SK-N-DZ (cell line): Measurements from ENCODE around the gene PRR5.

ENCODE experiments used
- DNase-seq: peaks from one replicate; pipeline ENCODE4 v3.0.0-alpha.2; 2015; ENCODE audit warnings: low spot score

Gene PRR5

DNA sequence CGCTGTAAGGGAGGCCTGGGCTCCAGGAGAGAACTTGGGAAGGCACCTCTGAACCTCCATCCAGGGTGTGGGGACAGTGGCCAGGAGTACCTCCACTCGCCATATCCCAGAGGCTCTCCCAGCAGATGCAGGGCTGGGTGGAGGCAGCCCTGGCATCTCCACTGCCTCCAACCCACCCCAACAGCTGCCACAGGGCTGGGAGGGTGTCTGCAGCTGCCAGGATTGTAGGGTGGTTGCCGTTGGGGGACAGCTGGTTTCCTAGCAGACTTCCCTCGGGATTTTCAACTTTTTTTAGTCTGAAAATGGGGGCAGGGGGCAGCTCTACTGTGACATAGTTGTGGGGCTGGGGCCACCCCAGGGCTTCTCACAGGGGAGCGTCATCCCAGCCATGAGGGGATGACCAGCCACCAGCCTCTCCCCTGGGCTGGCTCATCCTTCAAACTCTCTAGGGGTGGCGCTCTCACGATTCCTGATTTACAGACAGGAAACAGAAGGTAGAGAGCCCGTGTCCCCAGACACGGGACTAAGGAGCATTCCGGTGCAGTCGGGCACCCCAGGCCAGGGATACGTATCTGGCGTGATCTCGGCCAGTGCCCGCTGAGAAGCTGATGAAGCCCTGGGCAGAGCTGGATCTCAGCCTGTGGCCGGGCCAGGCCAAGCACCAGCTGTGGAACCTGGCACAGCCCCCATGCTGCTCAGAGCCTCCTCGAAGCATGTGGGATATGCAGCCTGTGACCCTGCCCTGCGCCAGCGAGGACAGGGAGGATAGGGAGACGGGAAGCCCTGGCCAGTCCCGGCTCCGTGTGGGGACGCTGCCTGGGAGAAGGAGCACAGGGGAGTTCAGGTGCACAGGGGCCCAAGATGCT is 9.9 kb downstream of the PRR5 start:
- no peak for DNase-seq

DNA sequence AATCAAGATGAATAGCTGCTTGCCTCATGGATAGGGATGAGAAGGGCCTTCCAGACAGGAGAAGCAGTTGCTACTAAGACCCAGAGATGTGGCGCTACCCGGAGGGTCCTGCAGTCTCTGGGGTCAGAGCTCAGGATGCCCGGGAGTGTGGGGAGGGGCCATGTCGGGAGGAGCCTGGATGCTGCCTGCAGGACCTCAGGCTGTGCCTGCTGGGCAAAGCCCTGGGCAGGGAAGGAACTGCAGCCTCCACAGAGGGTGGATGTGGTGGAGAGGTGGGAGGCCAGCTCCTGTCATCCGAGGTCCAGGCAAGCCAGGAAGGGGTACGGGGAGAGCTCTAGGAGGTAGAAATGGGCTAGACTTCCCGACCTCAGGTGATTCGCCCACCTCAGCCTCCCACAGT is 11.0 kb downstream of the PRR5 start:
- no peak for DNase-seq

DNA sequence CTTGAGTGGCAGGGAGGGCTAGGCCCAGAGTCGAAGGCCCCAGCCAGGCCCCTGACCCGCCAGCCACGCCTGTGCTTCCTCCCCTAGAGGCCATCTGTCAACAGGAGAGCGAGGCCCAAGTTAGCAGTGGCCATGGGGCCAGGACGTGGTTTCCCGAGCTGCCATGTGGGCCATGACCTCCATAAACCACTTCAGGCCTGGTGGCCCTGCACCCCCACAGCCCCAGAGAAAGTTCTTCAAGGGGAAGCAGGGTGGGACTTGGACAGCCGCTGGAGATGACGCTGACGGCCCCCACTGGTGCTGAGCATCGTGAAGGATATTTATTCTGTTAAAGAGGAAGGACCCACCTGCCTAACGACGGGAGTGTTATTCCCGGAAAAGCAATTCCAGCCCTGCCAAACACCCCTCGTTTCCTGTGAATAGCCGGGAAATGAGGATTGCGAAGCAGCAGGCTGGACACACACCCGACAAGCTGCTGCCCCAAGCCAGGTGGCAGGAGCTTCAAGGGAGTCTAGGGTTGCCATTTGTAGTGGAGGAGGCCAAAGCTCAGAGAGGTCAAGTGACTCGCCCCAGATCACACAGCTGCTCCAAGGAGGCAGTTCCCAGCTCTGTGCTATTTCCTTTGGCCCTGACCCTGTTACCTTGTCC is 12.8 kb downstream of the PRR5 start:
- no peak for DNase-seq

DNA sequence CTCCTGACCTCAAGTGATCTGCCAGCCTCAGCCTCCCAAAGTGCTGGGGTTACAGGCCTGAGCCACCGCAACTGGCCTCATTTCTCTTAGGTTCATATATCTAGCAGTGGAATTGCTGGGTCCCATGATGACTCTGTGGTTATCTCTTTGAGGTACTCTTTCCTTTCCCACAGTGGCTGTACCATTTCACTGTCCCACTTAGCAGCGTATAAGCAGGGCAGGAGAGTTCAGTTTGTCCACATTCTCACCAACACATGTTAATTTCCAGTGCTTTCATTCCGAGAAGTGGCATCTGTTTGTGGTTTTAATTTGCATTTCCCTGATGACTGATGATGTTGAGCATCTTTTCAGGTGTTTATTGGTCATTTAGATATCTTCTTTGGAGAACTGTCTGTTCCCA is 16.4 kb downstream of the PRR5 start:
- DNase-seq = no peak

DNA sequence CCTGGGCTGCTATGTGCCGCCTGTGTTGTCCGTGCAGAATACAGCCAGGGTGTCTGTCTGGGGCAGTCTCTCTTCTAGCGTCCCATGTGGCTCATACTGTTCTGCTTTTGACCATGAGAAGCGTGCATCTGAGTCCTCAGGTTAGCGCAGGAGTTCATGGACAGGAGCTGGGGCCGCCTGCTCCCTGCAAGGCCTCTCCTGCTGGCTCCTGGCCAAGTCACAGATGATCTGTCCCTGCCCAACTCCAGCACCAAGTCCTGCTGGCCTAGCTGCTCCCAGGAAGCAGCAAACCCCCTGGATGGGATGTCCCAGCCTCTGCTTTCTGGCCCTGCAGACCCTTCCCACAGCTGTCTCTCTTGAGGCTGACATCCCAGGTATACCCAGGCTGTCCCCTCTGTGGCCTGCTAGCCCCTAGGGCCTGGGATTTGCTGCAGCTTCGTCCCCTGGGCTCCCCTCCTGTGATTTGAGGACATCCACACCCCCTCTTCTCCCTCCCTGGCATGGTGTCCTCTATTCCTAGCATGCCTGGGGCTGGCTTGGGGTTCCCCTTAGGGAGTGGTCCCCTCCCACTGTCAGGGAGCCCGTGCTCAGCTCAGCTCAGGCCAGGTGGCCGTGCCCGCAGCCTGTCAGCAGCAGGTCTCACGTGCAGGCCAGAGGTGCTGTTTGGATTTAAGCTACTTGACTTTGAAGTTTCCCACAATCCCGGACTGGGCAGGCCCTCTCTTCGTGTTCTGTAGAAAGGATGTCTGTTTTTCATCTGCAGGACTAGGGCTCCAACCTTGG is 17.8 kb downstream of the PRR5 start:
- DNase-seq = no peak

DNA sequence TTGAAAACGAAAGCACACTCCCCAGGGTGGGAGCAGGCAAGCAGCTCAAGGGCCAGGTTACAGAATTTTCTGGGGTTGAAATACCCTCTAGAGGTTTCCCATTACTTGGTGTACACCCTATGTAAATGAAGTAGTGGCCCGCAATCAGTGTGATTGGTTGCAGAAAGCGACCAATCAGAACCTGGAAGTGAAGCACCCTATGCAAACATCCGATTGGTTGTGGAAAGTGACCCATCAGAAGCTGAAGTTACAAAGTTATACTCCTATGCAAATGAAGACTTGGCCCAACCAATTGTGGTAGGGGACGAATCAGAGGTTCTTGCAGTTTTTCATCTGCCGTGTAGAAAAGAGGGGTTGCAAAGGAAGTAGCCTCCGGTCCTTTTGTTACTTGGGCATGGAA is 19.2 kb downstream of the PRR5 start:
- no peak for DNase-seq

DNA sequence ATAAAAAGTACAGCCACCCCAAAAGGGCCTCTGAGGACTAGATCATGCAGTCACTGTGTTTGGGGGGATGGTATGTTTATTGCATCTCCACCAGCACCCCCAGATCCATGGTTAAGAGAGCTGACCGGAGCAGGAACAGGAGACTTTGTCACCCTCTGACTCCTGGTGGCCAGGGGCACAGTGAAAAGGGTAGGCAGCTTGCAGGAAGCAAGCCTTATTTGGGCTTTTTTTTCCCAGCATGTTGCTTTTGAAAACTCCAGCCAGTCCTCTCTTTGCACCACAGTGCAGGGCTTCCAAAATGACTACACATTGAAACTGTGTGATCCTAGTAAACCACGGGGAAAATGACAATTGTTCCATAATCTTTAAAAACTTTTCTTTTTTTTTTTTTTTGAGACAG is 20.6 kb downstream of the PRR5 start:
- no peak for DNase-seq

DNA sequence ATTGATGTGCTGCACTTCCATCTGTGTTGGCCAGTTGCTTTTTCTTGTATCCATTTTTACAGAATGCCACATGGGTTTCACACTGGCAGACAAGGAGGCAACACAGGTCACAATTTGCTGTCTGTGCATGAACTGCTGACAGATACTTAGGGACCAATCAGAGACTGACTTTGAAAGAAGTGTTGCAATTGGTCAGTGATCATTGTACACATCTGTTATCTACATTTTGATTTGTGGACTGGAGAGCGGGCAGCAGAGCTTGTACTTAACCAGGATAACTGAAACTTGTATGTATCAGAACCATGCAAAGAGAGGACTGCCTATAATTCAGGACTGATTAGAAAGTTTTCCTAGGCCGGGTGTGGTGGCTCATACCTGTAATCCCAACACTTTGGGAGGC is 21.8 kb downstream of the PRR5 start:
- peak; percentile 52 for DNase-seq

DNA sequence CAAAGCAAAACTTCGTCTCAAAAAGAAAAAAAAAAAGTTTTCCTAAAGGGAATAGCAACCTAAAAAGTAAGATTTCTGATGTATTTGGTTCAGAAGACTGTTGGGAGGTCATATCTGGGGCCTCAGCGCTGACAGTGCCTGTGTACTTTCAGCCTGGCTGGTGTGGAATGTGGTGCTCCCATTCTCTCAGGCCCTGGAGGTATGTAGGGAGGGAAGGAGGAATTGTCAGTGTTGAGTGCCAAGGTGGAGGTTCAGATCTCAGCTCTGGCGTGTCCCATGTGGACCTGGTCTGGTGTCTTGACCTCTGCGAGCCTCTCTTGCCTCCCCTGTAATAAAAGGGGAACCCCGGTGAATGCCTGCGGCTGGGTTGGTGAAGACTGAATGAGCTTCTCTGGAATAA is 22.4 kb downstream of the PRR5 start:
- no peak for DNase-seq

DNA sequence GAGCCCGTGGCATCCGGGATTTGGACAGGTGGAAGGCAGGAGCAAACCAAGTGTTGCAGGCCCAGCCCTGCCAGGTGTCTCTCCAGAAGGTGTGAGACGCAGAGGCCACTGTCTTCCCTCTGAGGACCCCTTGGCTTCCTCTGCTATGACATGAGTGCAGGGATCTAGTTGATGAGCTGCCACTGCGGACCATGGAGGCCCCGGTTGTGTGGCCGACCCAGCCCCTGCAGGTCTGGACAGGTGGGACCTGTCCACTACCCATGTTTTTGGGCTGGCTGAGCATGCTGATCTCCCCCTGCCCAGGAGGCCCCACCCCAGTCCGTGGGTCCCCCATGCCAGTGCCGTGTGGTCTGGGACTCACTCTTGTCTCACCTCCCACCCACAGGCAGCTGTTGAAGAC is 22.9 kb downstream of the PRR5 start:
- DNase-seq = no peak

DNA sequence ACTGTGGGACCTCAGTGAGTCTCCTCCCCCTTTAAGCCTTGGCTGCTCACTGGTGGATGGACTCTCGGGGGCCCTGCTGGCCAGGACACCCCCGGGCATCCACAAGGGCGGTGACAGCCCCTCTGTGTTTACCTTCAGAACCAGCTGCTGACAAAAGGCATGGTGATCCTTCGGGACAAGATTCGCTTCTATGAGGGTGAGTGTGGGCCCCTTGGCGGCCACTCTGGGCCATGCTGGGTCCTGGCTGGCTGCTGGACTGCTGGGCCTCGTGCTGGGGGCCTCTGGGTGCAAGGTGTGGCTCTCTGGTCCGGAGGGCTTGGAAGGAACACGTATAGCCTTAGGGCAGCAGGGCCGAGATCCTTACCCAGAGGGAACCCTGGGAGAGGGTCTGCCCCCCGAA is 24.4 kb downstream of the PRR5 start:
- DNase-seq = no peak

DNA sequence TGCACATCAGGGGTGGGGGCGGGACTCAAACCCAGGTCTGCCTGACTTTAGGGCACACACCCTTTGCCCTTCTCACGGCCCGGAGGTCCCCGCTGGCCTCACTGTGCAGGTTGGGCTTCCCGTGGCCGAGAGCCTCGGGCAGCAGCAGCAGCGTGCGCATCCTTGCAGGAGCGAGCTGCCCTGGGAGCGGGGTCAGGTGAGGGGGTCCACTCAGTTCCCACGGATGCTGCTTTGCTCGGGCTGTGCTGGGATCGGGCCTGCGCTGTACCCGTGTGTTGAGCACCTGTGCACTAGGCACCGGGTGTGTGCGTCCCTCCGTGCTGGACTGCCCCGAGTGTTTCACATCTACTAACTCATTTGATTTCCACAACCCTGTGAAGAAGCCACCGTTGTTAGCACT is 25.1 kb downstream of the PRR5 start:
- no peak for DNase-seq

DNA sequence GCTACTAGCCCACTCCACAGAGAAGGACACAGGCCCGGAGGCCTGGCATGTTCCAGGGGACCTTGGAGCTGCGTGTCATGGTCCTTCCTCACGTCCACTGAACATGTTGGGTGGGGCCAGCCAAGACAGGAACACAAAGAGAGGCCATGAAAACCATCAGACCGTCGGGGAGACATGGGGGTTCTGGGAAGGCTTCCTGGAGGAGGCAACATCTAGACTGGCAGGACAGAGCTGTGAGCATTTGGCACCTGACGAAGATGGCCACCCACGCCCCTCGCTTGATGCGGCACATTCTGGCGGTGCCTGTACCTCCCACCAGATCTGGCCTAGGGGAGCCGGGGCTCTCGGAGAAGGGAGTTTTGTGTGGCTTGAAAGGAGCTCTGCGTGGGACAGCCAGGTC is 25.7 kb downstream of the PRR5 start:
- no peak for DNase-seq

DNA sequence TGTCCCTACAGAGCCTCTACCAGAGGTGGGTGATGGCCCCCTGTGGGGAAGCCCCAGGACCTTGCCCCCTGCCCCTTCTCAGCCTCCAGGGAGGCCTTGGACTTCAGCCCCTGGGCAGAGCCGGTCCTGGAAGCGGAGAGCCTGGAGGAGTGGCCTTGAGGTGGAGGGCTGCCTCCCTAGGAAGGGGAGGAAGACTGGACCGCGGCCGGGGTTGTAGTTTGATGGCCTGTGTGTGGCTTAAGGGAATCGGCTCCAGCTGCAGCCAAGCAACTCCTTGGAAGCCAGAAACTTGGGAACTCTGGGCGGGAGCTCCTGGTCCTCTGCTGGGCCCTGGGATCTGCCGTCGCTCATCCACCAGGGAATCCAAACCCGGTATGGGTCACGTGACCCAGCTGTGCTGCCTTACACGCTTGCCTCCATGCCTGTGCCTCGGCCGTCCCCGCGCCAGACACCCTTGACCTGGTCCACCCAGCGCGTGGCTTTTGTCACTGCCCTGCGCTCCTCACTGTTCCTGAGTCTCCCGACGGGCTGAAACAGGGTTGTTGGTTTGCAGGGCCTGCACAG is 26.8 kb downstream of the PRR5 start:
- DNase-seq = peak; percentile 38

DNA sequence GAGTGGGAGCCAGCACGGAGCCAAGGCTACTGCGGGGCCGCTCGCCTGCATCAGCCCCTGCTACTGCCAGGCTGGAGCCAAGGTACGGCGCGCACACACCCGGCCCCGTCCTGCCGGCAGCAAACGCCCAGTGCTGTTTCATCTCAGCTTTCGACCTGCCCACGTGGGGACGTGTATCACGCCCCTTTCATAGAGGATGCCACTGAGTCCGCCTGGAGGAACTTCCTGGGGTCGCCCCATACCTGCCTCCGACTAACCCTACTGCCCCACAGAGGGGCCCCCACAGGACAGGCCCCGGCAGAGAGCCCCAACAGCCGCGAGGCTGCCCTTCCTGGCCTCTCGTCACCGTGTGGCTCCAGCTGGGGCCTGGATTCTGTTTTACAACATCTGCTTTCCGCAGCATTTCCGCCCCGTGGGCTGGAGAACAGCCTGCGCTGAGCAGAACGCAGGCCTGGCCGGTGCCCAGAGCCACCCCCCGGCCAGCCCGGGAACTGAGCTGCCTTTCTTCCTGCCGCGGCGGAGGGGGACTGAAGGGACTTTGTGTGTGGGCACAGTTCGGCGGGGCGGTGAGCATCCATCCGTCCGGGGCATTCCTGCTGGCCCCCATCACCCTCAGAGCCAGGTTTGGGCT is 27.5 kb downstream of the PRR5 start:
- peak; percentile 52 for DNase-seq

DNA sequence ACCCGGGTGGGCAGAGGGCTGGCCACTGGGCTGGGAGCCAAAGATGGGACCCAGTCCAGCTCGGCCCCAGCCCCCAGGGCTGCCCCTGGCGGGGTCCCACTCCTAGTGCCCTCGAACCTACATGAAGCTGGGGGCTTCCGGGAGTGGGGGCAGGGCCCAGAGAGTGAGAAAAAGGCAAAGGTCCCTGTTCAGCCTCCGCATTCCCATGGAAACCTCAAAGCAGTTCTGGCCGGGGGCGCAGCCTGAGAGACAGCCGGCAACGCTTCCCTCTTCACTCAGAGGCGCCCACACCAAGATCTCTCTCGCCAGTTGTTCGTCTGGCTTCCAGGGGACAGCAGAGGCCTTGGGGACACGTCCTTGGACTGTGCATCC is 28.0 kb downstream of the PRR5 start:
- no peak for DNase-seq

DNA sequence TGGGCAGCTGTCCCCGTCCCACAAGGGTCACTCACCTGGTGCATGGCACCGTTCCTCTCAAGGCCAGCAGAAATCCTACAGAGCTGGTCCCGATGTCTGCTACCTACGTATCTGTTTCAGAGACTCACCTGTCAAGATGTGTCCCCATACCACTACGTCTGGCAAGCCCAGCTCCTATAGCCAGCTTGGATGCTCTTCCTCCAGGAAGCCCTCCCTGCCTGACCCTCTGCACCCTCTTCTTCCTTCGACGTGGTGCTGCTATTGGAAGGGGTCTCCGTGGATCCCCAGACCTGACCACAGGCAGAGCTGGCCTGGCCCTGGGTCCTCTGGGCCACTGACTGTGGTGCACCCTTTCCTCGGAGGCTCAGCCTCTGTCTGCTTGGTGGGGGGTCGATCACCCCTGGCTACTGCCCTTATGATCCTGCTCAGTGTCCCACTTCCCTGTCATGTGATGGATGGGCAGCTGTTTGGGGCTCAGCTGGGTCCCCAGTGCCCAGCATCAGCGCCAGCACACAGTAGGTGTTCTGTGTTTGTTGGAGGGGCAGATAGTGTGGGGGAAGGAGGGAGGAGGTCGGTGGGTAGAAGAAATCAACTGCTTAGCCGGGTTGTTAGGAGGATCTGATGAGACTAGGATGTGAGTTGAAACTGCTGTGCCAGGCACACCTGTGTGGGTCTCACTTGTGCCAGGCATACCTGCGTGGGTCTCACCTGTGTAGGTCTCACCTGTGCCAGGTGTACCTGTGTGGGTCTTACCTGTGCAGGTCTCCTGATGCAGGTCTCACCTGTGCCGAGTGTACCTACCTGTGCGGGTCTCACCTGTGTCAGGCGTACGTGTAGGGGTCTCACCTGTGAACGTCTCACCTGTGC is 28.7 kb downstream of the PRR5 start:
- DNase-seq = no peak

DNA sequence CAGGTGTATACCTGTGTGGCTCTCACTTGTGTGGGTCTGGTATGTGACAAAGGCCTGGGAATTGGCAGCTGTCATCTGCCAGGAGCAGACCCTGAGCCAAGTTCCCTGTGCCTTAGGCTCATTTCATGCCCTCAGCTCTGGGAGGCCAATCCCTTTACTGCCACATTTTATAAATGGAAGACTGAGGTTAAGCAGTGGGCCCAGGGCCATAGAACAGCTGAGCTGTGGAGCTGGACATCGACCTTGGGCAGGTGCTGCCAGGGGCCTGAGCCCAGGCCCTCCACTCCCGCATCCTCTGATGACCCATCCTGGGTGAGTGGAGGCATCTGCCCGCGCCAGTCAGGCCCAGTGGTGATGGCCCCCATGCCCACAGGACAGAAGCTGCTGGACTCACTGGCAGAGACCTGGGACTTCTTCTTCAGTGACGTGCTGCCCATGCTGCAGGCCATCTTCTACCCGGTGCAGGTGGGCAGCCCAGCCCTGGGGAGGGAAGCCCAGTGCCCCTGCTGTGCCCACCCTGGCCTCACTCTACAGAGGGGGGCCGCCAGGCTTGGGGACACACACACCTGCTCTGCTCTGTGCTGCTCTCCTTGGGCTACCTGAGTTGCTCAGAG is 29.5 kb downstream of the PRR5 start:
- no peak for DNase-seq

DNA sequence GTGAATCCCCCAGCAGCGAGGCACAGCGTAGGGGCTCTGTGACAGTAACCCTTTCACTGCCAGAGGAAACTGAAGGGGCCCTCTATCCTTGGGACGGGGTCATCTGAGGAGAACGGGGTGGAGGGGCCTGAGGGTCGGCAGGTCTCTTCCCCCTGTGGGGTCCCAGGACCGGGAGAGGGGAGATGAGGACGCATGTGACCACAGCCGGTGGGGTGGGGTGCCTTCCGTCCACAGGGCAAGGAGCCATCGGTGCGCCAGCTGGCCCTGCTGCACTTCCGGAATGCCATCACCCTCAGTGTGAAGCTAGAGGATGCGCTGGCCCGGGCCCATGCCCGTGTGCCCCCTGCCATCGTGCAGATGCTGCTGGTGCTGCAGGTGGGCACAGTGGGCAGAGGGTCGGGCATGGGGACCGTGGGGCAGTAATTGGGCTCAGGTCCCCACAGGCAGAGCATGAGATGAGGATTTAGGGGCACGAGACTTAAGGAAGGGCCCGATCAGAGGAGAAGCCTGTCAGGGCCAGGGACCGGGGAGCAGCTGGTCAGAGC is 30.1 kb downstream of the PRR5 start:
- no peak for DNase-seq

DNA sequence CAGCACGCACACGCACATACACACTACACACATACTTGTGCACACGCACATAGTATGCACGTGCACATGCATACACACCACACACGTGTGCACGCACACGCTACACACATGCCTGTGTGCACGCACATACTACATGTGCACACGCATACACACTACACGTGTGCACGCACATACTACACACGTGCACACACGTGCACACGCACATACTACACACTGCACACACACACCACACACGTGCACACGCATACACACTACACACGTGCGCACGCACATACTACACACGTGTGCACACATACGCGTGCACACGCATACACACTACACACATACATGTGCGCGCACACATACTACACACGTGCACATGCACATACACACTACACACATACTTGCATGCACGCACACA is 30.7 kb downstream of the PRR5 start:
- DNase-seq = no peak
